HUES6 (cell line): ENCODE results near the gene FAM3D.

Experiments
- H3K27ac ChIP-seq: 2 replicates; pipeline ENCODE4 v1.7.0; 2013; ENCODE audit warnings: low read depth, mild to moderate bottlenecking, low read length, inconsistent platforms
- H3K27me3 ChIP-seq: 2 replicates; pipeline ENCODE4 v1.6.1; 2013; ENCODE audit warnings: low read length; ENCODE audit not compliant: control insufficient read depth, insufficient read depth
- H3K36me3 ChIP-seq: 2 replicates; pipeline ENCODE4 v1.6.1; 2013; ENCODE audit warnings: low read length; ENCODE audit not compliant: control insufficient read depth, insufficient read depth
- H3K4me1 ChIP-seq: 2 replicates; pipeline ENCODE4 v1.6.1; 2013; ENCODE audit warnings: low read length; ENCODE audit not compliant: control insufficient read depth, insufficient read depth
- H3K4me3 ChIP-seq: 2 replicates; pipeline ENCODE4 v1.5.1; 2013; ENCODE audit warnings: low read depth, low read length
- H3K9ac ChIP-seq: one replicate; pipeline ENCODE4 v1.6.1; 2013; ENCODE audit warnings: mild to moderate bottlenecking, low read length
- H3K9me3 ChIP-seq: 2 replicates; pipeline ENCODE4 v1.6.1; 2013; ENCODE audit warnings: low read depth, low read length; ENCODE audit not compliant: control insufficient read depth, insufficient read depth

Gene FAM3D

DNA sequence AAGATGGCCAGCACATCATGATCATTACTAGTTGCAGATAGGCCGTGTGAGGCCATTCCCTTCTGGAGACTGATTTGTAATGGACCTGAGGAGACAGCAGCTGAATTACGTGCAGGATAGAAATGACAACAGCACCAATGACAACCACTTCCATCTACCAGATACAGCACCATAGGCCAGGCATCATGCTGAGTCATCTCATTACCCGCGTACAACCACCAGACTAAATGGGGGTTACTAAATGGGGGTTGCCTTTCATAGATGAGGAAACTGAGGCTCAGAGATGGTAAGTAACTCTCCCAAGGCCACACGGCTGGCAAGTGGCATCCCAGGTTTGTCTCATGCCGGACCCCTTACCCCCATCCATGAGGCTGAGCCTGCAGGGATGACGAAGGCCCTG, 56.6 kb downstream of the FAM3D start:
- Histone ChIP-seq H3K9ac (no peak overlapping the region), H3K9me3 (no peaks in the 10 kb centered on the region), H3K4me3 (no peak overlapping the region), H3K27ac (no peak overlapping the region), H3K4me1 (no peaks in the 10 kb centered on the region), H3K36me3 (no peaks in the 10 kb centered on the region), H3K27me3 (no peaks in the 10 kb centered on the region)

DNA sequence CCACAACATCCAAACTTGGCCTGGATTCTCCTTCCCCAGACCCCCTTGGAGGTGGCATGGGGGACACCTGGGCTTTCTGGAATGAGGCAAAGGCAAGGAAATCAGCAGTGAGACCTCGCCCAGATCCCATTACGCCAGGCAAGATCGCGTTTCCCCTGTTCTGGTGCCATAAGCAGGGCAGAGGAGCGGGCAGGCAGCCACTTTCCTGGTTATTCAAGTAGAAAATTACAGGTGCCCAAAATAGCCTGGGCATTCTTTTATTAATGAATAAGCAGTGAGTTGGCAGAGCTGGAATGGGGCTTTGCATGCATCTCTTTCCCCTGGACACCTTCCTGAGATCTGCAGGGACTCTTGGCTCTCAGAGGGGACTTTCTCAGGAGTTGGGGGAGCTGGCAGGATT, 57.9 kb downstream of the FAM3D start:
- no peaks in the 10 kb centered on the region for H3K36me3 ChIP-seq
- H3K4me1 ChIP-seq, result no peaks in the 10 kb centered on the region
- no peak overlapping the region for H3K4me3 ChIP-seq
- H3K27me3 ChIP-seq, result no peaks in the 10 kb centered on the region; the same call in 1 of the 2 replicates
- no peak overlapping the region for H3K9ac ChIP-seq
- H3K27ac ChIP-seq, result no peak overlapping the region
- no peaks in the 10 kb centered on the region for H3K9me3 ChIP-seq

DNA sequence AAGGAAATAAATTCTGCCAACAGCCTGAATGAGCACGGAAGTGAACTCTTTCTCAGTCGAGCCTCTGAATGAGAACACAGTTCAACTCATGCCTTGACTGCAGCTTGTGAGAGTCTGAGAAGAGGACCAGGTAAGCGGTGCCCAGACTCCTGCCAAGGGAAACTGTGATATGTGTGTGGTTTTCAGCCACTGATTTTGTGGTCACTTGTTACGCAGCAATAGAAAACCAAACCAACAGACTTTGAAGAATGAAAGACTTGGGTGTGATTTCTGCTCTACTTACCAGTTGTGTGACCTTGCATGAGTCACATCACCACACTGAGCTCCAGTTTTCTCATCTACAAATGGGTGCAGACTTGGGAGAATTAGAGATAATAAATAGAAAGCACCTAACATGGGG, 58.8 kb downstream of the FAM3D start:
- Histone ChIP-seq H3K36me3 (no peaks in the 10 kb centered on the region), H3K9ac (no peak overlapping the region), H3K4me1 (no peaks in the 10 kb centered on the region), H3K27me3 (no peaks in the 10 kb centered on the region; the same call in 1 of the 2 replicates), H3K9me3 (no peaks in the 10 kb centered on the region), H3K27ac (no peak overlapping the region), H3K4me3 (no peak overlapping the region)

DNA sequence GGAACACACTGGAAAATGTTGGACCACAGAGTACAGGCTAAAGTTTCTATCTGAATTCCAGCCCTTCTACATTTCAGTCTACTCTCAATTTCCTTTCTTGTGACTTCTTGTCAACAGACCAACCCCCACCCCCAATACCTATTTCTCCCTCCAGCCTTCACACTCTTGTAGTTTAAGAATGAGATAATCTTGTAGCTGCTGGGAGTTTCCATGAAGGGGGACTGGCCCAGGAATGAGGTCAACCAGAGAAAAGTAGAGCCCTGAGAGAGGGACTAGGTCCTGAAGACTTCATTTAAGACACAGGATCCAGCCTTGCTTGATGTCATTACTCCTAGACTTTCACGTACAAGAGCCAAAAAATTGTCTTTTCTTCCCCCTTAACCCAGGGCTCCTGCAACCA, 59.9 kb downstream of the FAM3D start:
- Histone ChIP-seq H3K27ac (no peak overlapping the region), H3K4me1 (no peaks in the 10 kb centered on the region), H3K36me3 (no peaks in the 10 kb centered on the region), H3K9ac (no peak overlapping the region), H3K4me3 (no peak overlapping the region), H3K27me3 (no peaks in the 10 kb centered on the region; the same call in 1 of the 2 replicates), H3K9me3 (no peaks in the 10 kb centered on the region)

DNA sequence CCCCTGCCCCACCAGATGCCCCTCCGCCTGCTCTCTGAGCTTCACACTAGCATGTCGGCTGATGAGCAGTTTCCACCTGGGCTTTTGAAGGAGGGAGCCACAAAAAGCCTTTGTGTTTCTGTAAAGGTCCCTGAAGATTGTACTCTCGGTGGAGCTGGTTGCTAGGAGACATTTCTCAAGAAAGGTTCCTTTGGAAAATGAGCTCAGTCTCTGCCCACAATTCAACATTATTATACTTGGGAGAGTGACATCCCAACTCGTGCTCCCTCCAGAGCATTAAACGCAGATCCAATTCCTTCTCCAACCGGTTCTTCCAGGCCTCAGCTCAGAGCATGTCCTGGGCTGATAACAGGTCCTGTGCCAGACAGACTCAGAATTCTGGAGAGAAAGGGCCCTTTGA, 62.5 kb downstream of the FAM3D start:
- H3K4me3 ChIP-seq, result no peak overlapping the region
- no peaks in the 10 kb centered on the region; the same call in 1 of the 2 replicates for H3K27me3 ChIP-seq
- no peaks in the 10 kb centered on the region for H3K4me1 ChIP-seq
- H3K9me3 ChIP-seq, result no peaks in the 10 kb centered on the region
- H3K36me3 ChIP-seq, result no peaks in the 10 kb centered on the region
- no peak overlapping the region for H3K9ac ChIP-seq
- no peak overlapping the region for H3K27ac ChIP-seq

DNA sequence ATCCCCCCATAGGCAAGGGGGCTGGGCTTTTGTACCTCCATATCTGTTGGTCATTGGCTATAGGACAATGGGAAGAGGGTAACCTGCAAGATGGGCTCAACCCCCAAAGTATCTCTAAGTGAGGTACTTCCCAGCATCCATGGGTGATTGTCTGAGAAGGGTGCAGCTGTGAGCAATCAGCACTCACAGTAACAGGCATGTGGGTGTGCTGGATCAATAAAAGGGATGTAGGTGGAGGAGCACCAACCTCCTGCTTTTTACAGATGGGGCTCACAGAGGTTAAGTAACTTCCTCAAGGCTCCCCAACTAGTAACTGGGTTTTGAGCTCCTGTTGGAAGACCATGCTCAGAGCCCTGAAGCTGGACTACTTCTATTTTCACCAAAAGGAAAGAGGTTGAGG, 63.0 kb downstream of the FAM3D start:
- Histone ChIP-seq H3K9me3 (no peaks in the 10 kb centered on the region), H3K36me3 (no peaks in the 10 kb centered on the region), H3K27me3 (no peaks in the 10 kb centered on the region; the same call in 1 of the 2 replicates), H3K4me3 (no peak overlapping the region), H3K9ac (no peak overlapping the region), H3K4me1 (no peaks in the 10 kb centered on the region), H3K27ac (no peak overlapping the region)

DNA sequence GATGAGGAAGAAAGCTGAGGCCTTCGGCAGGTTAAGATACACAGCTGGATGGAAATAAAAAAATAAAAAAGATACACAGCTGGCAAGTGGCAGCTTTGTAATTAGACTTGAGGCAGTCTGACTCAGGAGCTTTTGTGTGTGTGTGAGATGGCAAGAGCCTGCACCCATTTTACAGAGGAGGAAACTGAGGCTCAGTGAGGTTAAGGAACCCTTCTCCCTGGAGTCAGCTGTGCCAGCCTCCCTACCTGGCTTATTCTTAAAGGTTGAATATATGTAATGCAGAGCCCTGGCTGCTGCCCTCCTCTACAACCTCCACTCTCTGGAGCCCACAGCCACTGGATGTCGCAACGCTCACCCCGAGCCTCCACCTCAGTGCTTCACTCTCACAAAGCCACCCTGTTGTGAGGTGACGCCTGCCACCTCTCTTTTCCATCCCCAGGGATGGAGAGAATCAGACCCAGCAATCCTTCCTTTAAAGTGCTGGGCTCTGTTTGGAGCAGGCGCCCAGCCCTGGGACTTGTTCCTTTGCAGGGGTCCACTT, 68.7 kb downstream of the FAM3D start:
- Histone ChIP-seq H3K36me3 (no peaks in the 10 kb centered on the region), H3K9me3 (no peaks in the 10 kb centered on the region), H3K27me3 (no peaks in the 10 kb centered on the region), H3K9ac (no peak overlapping the region), H3K4me3 (no peak overlapping the region), H3K4me1 (no peaks in the 10 kb centered on the region), H3K27ac (no peak overlapping the region)

DNA sequence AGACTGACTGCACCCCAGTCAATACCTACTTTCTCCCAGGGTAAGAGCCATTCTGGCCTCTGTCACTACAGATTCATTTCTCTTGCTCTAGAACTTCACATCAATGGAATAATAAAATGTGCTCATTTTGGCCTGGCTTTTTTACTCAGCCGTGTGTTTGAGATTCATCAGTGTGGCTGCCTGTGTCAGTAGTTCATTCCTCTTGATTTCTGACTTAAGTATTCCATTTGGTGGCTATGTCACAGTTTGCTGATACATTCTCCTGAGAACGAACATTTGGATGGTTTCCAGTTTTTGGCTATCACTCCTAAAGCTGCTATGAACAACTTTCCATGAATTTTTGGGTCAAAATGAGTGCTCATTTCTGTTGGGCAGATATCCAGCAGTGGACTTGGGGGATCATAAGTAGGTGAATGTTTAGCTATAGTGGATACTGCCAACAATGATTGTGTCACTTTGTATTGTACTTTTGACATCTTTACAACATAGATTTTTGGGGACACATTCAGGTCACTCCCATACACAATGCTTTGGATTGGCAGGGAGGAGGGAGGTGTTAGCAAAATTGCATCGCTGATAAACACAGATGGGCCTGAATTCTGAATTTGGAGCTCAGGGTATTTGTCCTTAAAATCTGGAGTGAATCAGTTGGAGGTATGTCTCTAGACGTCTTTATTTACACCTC, 69.6 kb downstream of the FAM3D start:
- Histone ChIP-seq H3K9ac (no peak overlapping the region), H3K4me1 (no peaks in the 10 kb centered on the region), H3K4me3 (no peak overlapping the region), H3K27me3 (no peaks in the 10 kb centered on the region), H3K27ac (no peak overlapping the region), H3K9me3 (no peaks in the 10 kb centered on the region), H3K36me3 (no peaks in the 10 kb centered on the region)

DNA sequence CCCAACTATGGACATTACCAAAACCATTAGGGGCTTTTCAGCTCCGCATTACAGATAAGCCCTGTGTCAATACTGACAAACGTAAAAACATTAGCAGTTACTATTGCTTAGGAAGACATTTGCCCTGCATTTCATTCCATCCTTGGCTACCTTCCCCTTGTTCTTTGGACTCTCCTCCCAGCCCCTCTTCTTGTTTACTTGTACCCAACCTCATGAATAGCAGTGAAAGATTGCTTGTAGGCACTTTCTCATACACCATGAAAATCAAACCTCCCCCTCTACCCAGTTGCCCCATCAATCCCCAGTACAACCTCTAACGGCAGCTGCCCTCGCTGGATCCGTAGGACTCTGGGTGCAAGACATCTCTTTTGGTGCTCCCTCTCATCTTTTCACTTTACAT, 72.5 kb downstream of the FAM3D start:
- Histone ChIP-seq H3K36me3 (no peaks in the 10 kb centered on the region), H3K27me3 (no peaks in the 10 kb centered on the region), H3K4me1 (no peaks in the 10 kb centered on the region), H3K9ac (no peak overlapping the region), H3K9me3 (no peaks in the 10 kb centered on the region), H3K27ac (no peak overlapping the region), H3K4me3 (no peak overlapping the region)

DNA sequence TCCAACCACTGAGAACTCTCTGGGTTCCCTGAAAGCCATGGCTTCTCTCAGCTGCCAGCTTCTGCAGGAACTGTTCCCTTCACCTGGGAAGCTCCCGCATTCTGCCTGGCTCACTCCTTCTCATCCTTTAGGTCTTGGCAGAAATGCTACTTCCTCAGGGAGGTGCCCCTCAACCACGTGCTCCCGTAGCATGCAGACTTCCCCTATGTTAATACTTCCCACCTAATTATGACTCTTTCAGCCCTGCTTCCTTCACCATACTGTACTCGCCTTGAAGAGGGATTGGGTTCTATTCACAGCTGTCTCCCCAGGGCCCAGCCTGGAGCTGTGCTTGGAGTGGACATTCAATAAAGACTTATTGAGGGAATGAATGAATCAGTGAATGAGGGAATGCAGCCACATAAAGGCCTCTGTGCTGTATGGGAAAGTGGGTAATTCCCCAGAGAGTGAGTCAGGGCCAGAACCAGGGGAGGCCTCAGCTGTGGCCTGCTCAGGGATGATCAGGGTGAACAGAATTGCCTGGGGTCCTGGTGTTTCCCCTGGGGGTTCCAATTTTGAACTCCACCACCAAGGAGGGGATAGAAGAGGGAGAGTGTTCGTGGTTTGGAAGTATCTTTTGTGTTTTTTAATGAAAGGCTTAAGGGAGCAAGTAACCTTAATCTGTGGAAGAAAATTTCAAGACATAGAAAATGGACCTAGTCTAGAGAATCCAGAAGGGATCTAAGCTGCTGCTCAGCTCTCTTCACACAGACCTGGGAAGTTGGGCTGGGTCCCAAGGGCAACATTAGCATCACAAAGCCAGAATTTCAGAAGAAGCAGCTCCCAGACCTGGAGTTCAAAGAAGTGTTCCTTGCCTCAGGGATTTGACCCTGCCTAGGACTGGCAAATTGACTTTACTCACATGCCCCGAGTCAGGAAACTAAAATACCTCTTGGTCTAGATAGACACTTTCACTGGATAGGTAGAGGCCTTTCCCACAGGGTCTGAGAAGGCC, 74.8 kb downstream of the FAM3D start:
- no peaks in the 10 kb centered on the region for H3K9me3 ChIP-seq
- no peak overlapping the region for H3K9ac ChIP-seq
- no peaks in the 10 kb centered on the region for H3K36me3 ChIP-seq
- peaks cover 6% of the 10 kb centered on the region; the same call in 1 of the 2 replicates for H3K4me1 ChIP-seq
- peaks cover 12% of the 10 kb centered on the region for H3K27me3 ChIP-seq
- H3K4me3 ChIP-seq, result no peak overlapping the region
- no peak overlapping the region for H3K27ac ChIP-seq
